Nephron (organoid): ENCODE data around the gene SART1.

ENCODE experiments used
- H3K27ac Mint-ChIP-seq, 3 experiments: 2 replicates each; pipeline ENCODE4 v1.8.0; 2020; ENCODE audit warnings: mixed read lengths in 3 of 3, mild to moderate bottlenecking in 2 of 3, moderate library complexity in 1 of 3
- H3K27me3 Mint-ChIP-seq: 2 replicates; pipeline ENCODE4 v1.8.0; 2021; ENCODE audit warnings: low read depth, mild to moderate bottlenecking, moderate library complexity, mixed read lengths
- H3K36me3 Mint-ChIP-seq: 2 replicates; pipeline ENCODE4 v1.8.0; 2020; ENCODE audit warnings: low read depth, mixed read lengths
- H3K4me1 Mint-ChIP-seq: 2 replicates; pipeline ENCODE4 v1.8.0; 2020; ENCODE audit warnings: mixed read lengths
- H3K4me3 Mint-ChIP-seq, 3 experiments: 2 replicates each; pipeline ENCODE4 v1.8.0; 2020; ENCODE audit warnings: mild to moderate bottlenecking in 3 of 3, mixed read lengths in 3 of 3, moderate library complexity in 2 of 3
- H3K9me3 Mint-ChIP-seq: 2 replicates; pipeline ENCODE4 v1.8.0; 2020; ENCODE audit warnings: mixed read lengths
- TF ChIP-seq, protein P1 (sequence below), 3 experiments: fragments of 200-600 bp; sonication (generic); IDR thresholded peaks; one replicate each; pipeline ENCODE4 v1.5.0; 2021; ENCODE audit warnings: antibody characterized with exemption in 3 of 3; ENCODE audit not compliant: unreplicated experiment in 3 of 3

Gene SART1

DNA sequence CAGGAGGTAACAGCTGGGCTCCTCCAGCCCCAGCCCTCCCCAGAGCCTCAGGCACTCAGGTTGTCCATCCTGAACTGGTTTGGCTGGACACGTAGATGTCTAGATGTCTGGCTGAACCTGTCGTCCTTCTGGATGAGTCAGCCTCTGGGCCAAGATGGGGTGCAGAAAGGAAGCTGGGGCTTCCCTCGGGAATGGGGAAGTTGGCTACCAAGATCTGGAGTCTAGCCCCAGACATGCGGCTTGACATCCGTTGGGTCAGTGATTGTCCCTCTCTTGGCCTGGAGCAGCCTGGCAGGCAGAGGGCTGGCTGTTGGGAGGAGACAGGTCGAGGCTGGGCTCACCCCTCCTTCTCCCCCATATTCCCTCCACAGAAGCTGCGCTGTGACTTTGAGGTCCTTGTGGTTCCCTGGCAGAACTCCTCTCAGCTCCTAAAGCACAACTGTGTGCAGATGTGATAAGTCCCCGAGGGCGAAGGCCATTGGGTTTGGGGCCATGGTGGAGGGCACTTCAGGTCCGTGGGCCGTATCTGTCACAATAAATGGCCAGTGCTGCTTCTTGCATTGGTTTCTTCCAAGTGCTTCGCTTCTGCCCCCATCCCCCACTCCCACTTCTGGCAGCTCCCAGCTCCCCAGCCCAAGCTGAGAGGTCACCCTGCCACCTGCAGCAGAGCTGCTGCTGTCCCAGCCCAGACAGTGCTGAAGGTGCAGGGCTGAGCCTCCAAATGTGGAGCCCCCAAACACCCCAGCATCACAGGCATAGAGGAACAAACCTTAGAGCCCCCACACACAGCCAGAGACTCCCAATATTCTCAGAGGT, 51.6 kb downstream of the SART1 start:
- Mint-ChIP-seq H3K27ac (no peak overlapping the region), H3K9me3 (no peaks in the 10 kb centered on the region), H3K27me3 (peaks cover 18% of the 10 kb centered on the region), H3K4me3 (no peak overlapping the region), H3K4me1 (no peaks in the 10 kb centered on the region), H3K36me3 (no peaks in the 10 kb centered on the region)
- TF ChIP-seq, protein P1, sequence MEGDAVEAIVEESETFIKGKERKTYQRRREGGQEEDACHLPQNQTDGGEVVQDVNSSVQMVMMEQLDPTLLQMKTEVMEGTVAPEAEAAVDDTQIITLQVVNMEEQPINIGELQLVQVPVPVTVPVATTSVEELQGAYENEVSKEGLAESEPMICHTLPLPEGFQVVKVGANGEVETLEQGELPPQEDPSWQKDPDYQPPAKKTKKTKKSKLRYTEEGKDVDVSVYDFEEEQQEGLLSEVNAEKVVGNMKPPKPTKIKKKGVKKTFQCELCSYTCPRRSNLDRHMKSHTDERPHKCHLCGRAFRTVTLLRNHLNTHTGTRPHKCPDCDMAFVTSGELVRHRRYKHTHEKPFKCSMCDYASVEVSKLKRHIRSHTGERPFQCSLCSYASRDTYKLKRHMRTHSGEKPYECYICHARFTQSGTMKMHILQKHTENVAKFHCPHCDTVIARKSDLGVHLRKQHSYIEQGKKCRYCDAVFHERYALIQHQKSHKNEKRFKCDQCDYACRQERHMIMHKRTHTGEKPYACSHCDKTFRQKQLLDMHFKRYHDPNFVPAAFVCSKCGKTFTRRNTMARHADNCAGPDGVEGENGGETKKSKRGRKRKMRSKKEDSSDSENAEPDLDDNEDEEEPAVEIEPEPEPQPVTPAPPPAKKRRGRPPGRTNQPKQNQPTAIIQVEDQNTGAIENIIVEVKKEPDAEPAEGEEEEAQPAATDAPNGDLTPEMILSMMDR (IDR thresholded peaks at IDR 0.05; ENCODE audit: unreplicated experiment in 3 of 3), result no peak

DNA sequence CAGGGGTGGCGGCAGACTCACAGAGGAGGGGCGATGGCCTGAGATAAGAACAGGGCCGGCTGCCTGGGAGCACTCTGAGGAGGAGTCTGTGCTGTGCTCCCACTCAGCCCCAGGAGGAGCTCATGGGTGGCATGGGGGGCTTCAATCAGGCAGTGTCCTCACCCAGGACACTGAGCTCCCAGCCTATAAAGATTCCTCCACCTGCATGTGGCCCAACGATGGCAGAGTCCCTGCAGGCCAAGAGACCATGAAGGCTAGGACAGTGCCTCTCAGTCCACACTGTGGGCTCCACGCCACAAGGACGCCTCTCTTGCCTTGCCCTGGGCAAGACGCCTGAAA, 52.2 kb downstream of the SART1 start:
- TF ChIP-seq, protein P1 (IDR thresholded peaks at IDR 0.05; ENCODE audit: unreplicated experiment in 3 of 3), result no peak
- H3K4me3 Mint-ChIP-seq, result no peak overlapping the region
- H3K4me1 Mint-ChIP-seq, result no peaks in the 10 kb centered on the region
- peaks cover 18% of the 10 kb centered on the region for H3K27me3 Mint-ChIP-seq
- no peak overlapping the region for H3K27ac Mint-ChIP-seq
- no peaks in the 10 kb centered on the region for H3K36me3 Mint-ChIP-seq
- no peaks in the 10 kb centered on the region for H3K9me3 Mint-ChIP-seq

DNA sequence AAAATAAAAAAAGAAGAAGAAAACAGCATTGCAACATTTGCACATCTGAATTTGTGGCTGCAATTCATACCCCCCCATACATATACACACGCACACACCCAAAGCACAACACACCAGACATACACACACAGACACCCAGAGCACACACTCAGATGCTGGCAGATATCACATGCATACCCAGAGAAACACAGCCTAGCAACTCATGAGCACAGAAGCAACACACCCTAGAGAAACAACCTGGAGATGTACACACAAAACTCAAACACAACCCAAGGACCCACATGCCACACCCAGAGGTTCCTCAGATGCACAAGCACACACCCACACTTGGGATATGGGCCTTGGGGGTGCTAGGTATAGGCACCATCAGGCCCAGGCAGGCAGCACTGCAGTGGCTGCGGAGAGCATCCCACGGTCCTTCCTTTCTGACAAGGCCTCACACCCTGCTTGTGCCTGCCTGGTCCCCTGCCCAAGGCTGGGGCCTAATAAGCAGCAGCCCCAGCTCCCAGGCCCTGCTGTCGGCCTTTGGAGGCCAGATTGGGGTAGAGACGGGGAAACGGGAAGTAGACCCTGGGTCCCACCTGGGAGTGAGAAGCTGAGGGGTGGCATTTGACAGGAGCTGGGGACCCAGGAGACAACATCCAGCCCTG, 53.4 kb downstream of the SART1 start:
- no peaks in the 10 kb centered on the region for H3K36me3 Mint-ChIP-seq
- TF ChIP-seq, protein P1 (IDR thresholded peaks at IDR 0.05; ENCODE audit: unreplicated experiment in 3 of 3), result no peak
- no peaks in the 10 kb centered on the region for H3K4me1 Mint-ChIP-seq
- peaks cover 18% of the 10 kb centered on the region for H3K27me3 Mint-ChIP-seq
- no peak overlapping the region for H3K4me3 Mint-ChIP-seq
- no peak overlapping the region for H3K27ac Mint-ChIP-seq
- H3K9me3 Mint-ChIP-seq, result no peaks in the 10 kb centered on the region

DNA sequence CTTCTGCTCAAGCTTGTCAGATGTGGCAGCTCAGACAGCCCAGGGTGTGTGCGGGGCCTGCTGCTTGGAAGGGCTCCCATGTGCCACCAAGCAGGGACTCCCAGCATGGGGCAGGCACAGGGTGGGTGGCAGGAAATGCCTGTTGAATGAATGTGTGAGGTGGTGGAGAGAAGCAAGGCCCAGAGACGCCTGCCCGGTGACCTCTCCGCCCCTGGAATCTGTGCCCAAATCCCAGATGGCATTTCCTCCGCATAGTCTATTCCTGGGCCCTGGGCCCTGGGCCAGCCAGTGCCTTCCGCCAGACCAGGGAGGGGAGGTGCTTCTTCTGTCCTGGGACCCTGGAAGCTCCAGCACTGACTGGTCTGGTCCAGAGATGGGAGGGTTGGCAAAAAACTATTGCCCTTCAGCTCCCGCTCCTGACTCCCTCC, 53.9 kb downstream of the SART1 start:
- H3K27me3 Mint-ChIP-seq, result peaks cover 12% of the 10 kb centered on the region
- TF ChIP-seq, protein P1 (IDR thresholded peaks at IDR 0.05; ENCODE audit: unreplicated experiment in 3 of 3), result no peak
- no peaks in the 10 kb centered on the region for H3K4me1 Mint-ChIP-seq
- H3K27ac Mint-ChIP-seq, result no peak overlapping the region
- no peaks in the 10 kb centered on the region for H3K9me3 Mint-ChIP-seq
- no peaks in the 10 kb centered on the region for H3K36me3 Mint-ChIP-seq
- no peak overlapping the region for H3K4me3 Mint-ChIP-seq

DNA sequence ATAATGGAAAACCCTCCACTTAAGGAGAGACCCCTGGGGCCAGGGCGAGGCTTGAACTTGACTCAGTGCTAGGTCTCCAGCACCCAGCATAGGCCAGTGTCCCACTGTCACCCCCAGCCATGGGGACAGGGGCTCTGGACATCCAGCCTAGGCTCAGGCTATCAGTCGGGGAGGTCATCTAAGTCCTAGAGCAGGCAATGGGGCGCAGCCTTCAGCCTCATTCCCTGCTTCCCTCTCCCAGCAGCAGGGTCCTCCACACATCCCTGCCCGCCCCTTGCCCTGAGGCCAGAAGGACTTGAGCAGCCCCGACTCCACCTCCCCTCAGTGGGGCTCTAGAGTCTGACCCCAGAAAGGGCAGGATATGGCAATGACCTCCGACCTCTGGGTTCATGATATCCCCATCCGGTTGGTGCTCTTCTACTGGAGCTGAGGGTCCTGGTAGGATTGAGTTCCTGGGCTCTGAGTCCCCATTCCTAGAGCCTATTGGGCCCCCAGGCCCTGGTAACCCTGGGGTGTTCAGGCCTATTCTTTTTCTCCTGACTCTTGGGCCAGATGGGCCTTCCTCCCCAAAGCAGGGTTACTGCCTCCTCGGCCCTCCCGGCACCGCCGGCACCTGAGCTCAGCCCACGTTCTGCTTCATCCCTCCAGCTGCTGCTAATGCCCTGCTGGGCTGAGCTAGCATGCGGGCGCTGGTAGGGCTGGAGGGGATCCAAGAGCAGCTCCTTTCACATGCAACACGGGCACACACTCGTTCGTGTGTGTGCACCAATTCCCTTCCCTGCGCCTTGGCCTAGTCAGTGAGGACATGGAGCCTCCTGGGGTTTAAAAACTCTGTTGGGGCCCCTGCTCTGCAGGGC, 54.6 kb downstream of the SART1 start:
- Mint-ChIP-seq H3K27me3 (peaks cover 8% of the 10 kb centered on the region), H3K36me3 (no peaks in the 10 kb centered on the region), H3K9me3 (no peaks in the 10 kb centered on the region), H3K4me1 (no peaks in the 10 kb centered on the region), H3K4me3 (no peak overlapping the region), H3K27ac (no peak overlapping the region)
- TF ChIP-seq, protein P1 (IDR thresholded peaks at IDR 0.05; ENCODE audit: unreplicated experiment in 3 of 3), result no peak
